NCI-H748 (cell line): ENCODE results near the gene TNN.

ENCODE experiments used
- DNase-seq: peaks from one replicate; lab custom pipeline; 2025; ENCODE audit not compliant: unreplicated experiment; lab: John Stamatoyannopoulos, UW

TNN gene

GRCh38 chr1:175172503-175172902 lies 104.9 kb downstream of the TNN start:
- DNase-seq: peak; percentile 87

GRCh38 chr1:175173531-175173930 lies 105.9 kb downstream of the TNN start:
- DNase-seq: no peak

GRCh38 chr1:175174309-175175102 lies 106.9 kb downstream of the TNN start:
- DNase-seq: peak; percentile 3

GRCh38 chr1:175176246-175176645 lies 108.6 kb downstream of the TNN start:
- DNase-seq: no peak

- no peak for DNase-seq
Measured at GRCh38 chr1:175178056-175178455, 110.4 kb downstream of the TNN start.

GRCh38 chr1:175178456-175178855 lies 110.8 kb downstream of the TNN start:
- DNase-seq: no peak

- DNase-seq: no peak
Measured at GRCh38 chr1:175179837-175180590, 112.4 kb downstream of the TNN start.

GRCh38 chr1:175182201-175182746 lies 114.6 kb downstream of the TNN start:
- DNase-seq: no peak

GRCh38 chr1:175183586-175183985 lies 116.0 kb downstream of the TNN start:
- DNase-seq: no peak

- no peak for DNase-seq
Measured at GRCh38 chr1:175185903-175186302, 118.3 kb downstream of the TNN start.

GRCh38 chr1:175186433-175187160 lies 119.0 kb downstream of the TNN start:
- DNase-seq: no peak

- no peak for DNase-seq
Measured at GRCh38 chr1:175188936-175189335, 121.3 kb downstream of the TNN start.

- peak; percentile 34 for DNase-seq
Measured at GRCh38 chr1:175191659-175192058, 124.0 kb downstream of the TNN start.

GRCh38 chr1:175192111-175192629 lies 124.5 kb downstream of the TNN start:
- DNase-seq: peak; percentile 62

GRCh38 chr1:175192630-175193526 lies 125.2 kb downstream of the TNN start, which contains the start of gene KIAA0040:
TSS of gene KIAA0040 (minus strand) at chr1:175192776. CDS start at chr1:175161013, 31,763 bp downstream.
- DNase-seq: peak; percentile 79

- DNase-seq: no peak
Measured at GRCh38 chr1:175193527-175193910, 125.9 kb downstream of the TNN start.

- DNase-seq: no peak
Measured at GRCh38 chr1:175195281-175195680, 127.6 kb downstream of the TNN start.

- no peak for DNase-seq
Measured at GRCh38 chr1:175195798-175196197, 128.2 kb downstream of the TNN start.

GRCh38 chr1:175197531-175197930 lies 129.9 kb downstream of the TNN start:
- DNase-seq: no peak
